GM23338 (cell line): Measurements from ENCODE around the gene SDF2L1. TPM values are rescaled to one million over a fixed set of nuclear protein-coding genes. Genes with fewer than 3 reads are reported as not detected.

Experiments used
- ATAC-seq: fragments of 200-7000 bp; cut with Tn5 transposase; 3 replicates; pipeline ENCODE4 v1.9.1; 2020
- DNase-seq: peaks from one replicate; pipeline ENCODE4 v3.0.0-alpha.2; 2015; ENCODE audit warnings: low spot score
- H2AFZ ChIP-seq: fragments of 200-600 bp; sonication (generic); 2 replicates; pipeline ENCODE4 v1.8.0; 2016; ENCODE audit warnings: antibody characterized with exemption, mild to moderate bottlenecking, moderate library complexity
- H3F3A ChIP-seq: fragments of 200-600 bp; sonication (generic); replicated peaks from 2 replicates; pipeline ENCODE4 v1.8.0; 2017; ENCODE audit warnings: antibody characterized with exemption, mixed run types, low read depth
- H3K27ac ChIP-seq: fragments of 200-600 bp; sonication (generic); 2 replicates; pipeline ENCODE4 v1.6.1; 2016; ENCODE audit warnings: low read depth
- H3K27me3 ChIP-seq: fragments of 200-600 bp; sonication (generic); 2 replicates; pipeline ENCODE4 v1.8.0; 2016; ENCODE audit warnings: mild to moderate bottlenecking, mixed run types, moderate library complexity; ENCODE audit not compliant: insufficient read depth
- H3K36me3 ChIP-seq: fragments of 200-600 bp; sonication (generic); 2 replicates; pipeline ENCODE4 v1.8.0; 2016; ENCODE audit warnings: mild to moderate bottlenecking; ENCODE audit not compliant: insufficient read depth
- H3K4me1 ChIP-seq: fragments of 200-600 bp; sonication (generic); 2 replicates; pipeline ENCODE4 v1.8.0; 2016; ENCODE audit warnings: mild to moderate bottlenecking, moderate library complexity; ENCODE audit not compliant: insufficient read depth
- H3K4me2 ChIP-seq: fragments of 200-600 bp; sonication (generic); 2 replicates; pipeline ENCODE4 v1.7.1; 2017; ENCODE audit warnings: mixed run types
- H3K4me3 ChIP-seq: fragments of 200-600 bp; sonication (generic); 2 replicates; pipeline ENCODE4 v1.6.1; 2016; ENCODE audit warnings: mixed run types
- H3K79me2 ChIP-seq: fragments of 200-600 bp; sonication (generic); replicated peaks from 2 replicates; pipeline ENCODE4 v1.8.0; 2017; ENCODE audit warnings: mild to moderate bottlenecking; ENCODE audit not compliant: insufficient read depth
- H3K9me2 ChIP-seq: fragments of 200-600 bp; sonication (generic); 2 replicates; pipeline ENCODE4 v1.8.0; 2017; ENCODE audit not compliant: insufficient read depth
- H4K20me1 ChIP-seq: fragments of 200-600 bp; sonication (generic); replicated peaks from 2 replicates; pipeline ENCODE4 v1.8.0; 2017; ENCODE audit warnings: mild to moderate bottlenecking; ENCODE audit not compliant: insufficient read depth
- H3K27ac Mint-ChIP-seq: 2 replicates; pipeline ENCODE4 v1.8.0; 2020; ENCODE audit warnings: inconsistent platforms, mild to moderate bottlenecking, moderate library complexity, mixed read lengths
- H3K27me3 Mint-ChIP-seq: 3 replicates; pipeline ENCODE4 v1.8.0; 2022; ENCODE audit warnings: low read depth, mild to moderate bottlenecking, moderate library complexity, mixed read lengths, inconsistent platforms; ENCODE audit not compliant: insufficient read depth, poor library complexity
- H3K36me3 Mint-ChIP-seq: 3 replicates; pipeline ENCODE4 v1.8.0; 2021; ENCODE audit warnings: low read depth, mild to moderate bottlenecking, inconsistent platforms, moderate library complexity, mixed read lengths
- H3K4me1 Mint-ChIP-seq: 3 replicates; pipeline ENCODE4 v1.8.0; 2020; ENCODE audit warnings: mild to moderate bottlenecking, inconsistent platforms, mixed read lengths
- H3K4me3 Mint-ChIP-seq: 3 replicates; pipeline ENCODE4 v1.8.0; 2021; ENCODE audit warnings: moderate library complexity, mild to moderate bottlenecking, inconsistent platforms, mixed read lengths
- H3K9me3 Mint-ChIP-seq: 3 replicates; pipeline ENCODE4 v1.8.0; 2020; ENCODE audit warnings: moderate library complexity, mild to moderate bottlenecking, inconsistent platforms, mixed read lengths
- STAT1 ChIP-seq: IDR thresholded peaks from one replicate; pipeline ENCODE4 v1.6.1; 2016; ENCODE audit warnings: antibody characterized with exemption; ENCODE audit not compliant: unreplicated experiment
- ZNF331 ChIP-seq: fragments of 250-450 bp; sonication (Bioruptor Pico); IDR thresholded peaks from 2 replicates; pipeline ENCODE4 v1.5.0; 2020; ENCODE audit warnings: low read depth, mild to moderate bottlenecking, moderate library complexity
- microRNA counts: library from miRNA; unstranded; fragments of <30 nt; microRNA quantifications from one replicate; lab custom pipeline; 2017
- microRNA-seq: library from miRNA; unstranded; fragments of <30 nt; microRNA quantifications from one replicate; pipeline ENCODE4, GENCODE V29; 2017
- polyA plus RNA-seq: library from polyadenylated mRNA; unstranded; fragments of >200 nt; fragmentation: Nextera tagmentation; extraction: Ambion mirVana; gene quantifications from 2 replicates; pipeline ENCODE4 v1.2.1, GENCODE V29; 2016
- small RNA-seq: library from RNA; depleted of rRNA; stranded (forward); fragments of <200 nt; gene quantifications from one replicate; pipeline ENCODE3, GENCODE V24; 2014; ENCODE audit warnings: low replicate concordance
- total RNA-seq: library from RNA; depleted of rRNA; stranded (reverse); fragments of >200 nt; shearing (Covaris generic); gene quantifications from 2 replicates; pipeline ENCODE4 v1.2.3, GENCODE V29; 2014; rRNA removed

Gene SDF2L1
- total and polyA plus RNA-seq, 2 experiments from 2014 or later: 62.3 to 72.7 TPM

DNA sequence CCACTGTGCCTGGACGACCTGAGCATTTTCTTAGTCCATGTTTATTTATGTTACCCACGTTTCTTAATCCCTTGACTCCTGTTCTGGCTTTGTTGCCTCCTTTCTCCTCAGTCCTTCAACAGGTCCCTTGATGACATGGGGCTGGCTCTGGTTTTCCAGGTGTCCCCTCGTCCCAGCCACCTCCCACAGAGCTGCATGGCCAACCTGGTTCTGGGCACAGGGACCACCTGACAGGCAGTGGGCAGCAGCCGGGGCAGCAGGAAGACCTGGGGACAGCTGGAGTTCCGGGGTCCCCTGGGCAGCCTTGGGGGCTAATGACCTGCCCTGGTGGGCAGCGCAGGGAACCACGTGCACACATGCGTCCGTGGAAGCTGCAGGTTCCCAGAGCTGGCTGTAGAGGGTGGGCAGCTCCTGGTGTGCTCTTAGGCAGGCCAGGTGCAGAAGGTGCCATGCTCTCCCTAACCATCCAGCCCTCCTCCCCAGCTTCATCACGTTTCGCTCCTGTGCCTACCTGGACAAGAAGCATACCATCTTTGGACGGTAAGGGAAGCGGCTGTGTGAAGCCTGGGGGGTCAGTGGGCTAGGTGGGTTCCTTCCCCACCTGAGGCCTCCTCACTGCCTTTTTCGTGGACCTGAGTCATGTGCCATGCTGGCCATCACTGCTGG is 51.4 kb downstream of the SDF2L1 start:
- no peak overlapping the region for H3K4me3 ChIP-seq
- no peak overlapping the region for H2AFZ ChIP-seq
- H3K27ac Mint-ChIP-seq: no peak overlapping the region
- no peak overlapping the region for H3K4me3 Mint-ChIP-seq
- ATAC-seq: no peak
- no peak for TF ChIP-seq STAT1
- TF ChIP-seq ZNF331 (CRISPR knock-in tag): no peak
- H3K4me1 Mint-ChIP-seq: no peaks in the 10 kb centered on the region; the same call in 2 of the 3 replicates
- H3K27me3 Mint-ChIP-seq: peaks cover 7% of the 10 kb centered on the region
- H3K4me2 ChIP-seq: no peak overlapping the region
- no peak overlapping the region for H3K27ac ChIP-seq
- no peaks in the 10 kb centered on the region for H3K79me2 ChIP-seq
- H3K36me3 Mint-ChIP-seq: peaks cover 22% of the 10 kb centered on the region
- no peaks in the 10 kb centered on the region; the same call in 2 of the 3 replicates for H3K9me3 Mint-ChIP-seq
- peaks cover 9% of the 10 kb centered on the region for H4K20me1 ChIP-seq
- no peaks in the 10 kb centered on the region for H3K27me3 ChIP-seq
- H3K4me1 ChIP-seq: no peaks in the 10 kb centered on the region
- H3K36me3 ChIP-seq: no peaks in the 10 kb centered on the region
- DNase-seq: no peak
- H3K9me2 ChIP-seq: no peaks in the 10 kb centered on the region
- H3F3A ChIP-seq: no peaks in the 10 kb centered on the region; the same call in 1 of the 2 replicates

MicroRNA genes within 50 kb of the gene (microRNA counts, 767-probe panel; counts per million panel counts)
- microRNA hsa-miR-130b-3p (lab: Ali Mortazavi, UCI) (6,879 counts per million, percentile 37 among the panel's probes with 10 or more counts), microRNA hsa-miR-301b (lab: Ali Mortazavi, UCI) (not detected)

Small RNA genes lying within 50 kb of the gene (microRNA-seq; reads per million reads assigned to microRNA genes)
- 973 reads per million, percentile 92 among the genes with 10 or more reads in this experiment for gene MIR130B
- 3.8 reads per million, percentile 15 among the genes with 10 or more reads in this experiment for gene MIR301B

Small RNA genes lying within 50 kb of the gene (small RNA-seq; reads per million reads assigned to genes)
- gene MIR301B: 11.2 reads per million, percentile 97 among the genes with 10 or more reads in this experiment

Other genes starting within 250 kb of the SDF2L1 start
- 28.0 and 34.0 TPM in 2 replicates for gene HIC2, start 224.9 kb upstream of the SDF2L1 start, total RNA-seq
- gene HIC2, start 224.9 kb upstream of the SDF2L1 start, polyA plus RNA-seq: 7.7 and 8.0 TPM in 2 replicates
- 1.1 and 2.8 TPM in 2 replicates for gene TMEM191C, start 174.9 kb upstream of the SDF2L1 start, total RNA-seq
- 2.5 and 6.1 TPM in 2 replicates for gene TMEM191C, start 174.9 kb upstream of the SDF2L1 start, polyA plus RNA-seq
- 1.1 and 1.6 TPM in 2 replicates for gene RIMBP3C, start 90.8 kb upstream of the SDF2L1 start, total RNA-seq
- gene RIMBP3C, start 90.8 kb upstream of the SDF2L1 start, polyA plus RNA-seq: 0.03 TPM in 1 of 2 replicates, not detected in the other
- 70.1 and 86.3 TPM in 2 replicates for gene UBE2L3, start 74.6 kb upstream of the SDF2L1 start, total RNA-seq
- 123 and 136 TPM in 2 replicates for gene UBE2L3, start 74.6 kb upstream of the SDF2L1 start, polyA plus RNA-seq
- 58.8 and 83.7 TPM in 2 replicates for gene YDJC, start 12.3 kb upstream of the SDF2L1 start, total RNA-seq
- gene YDJC, start 12.3 kb upstream of the SDF2L1 start, polyA plus RNA-seq: 53.3 and 58.4 TPM in 2 replicates
- 0.14 TPM in 1 of 2 replicates, not detected in the other for gene CCDC116, start 9.5 kb upstream of the SDF2L1 start, total RNA-seq
- 0.35 TPM in 1 of 2 replicates, not detected in the other for gene CCDC116, start 9.5 kb upstream of the SDF2L1 start, polyA plus RNA-seq
- gene PPIL2, start 23.7 kb downstream of the SDF2L1 start, total RNA-seq: 30.7 and 34.1 TPM in 2 replicates
- gene PPIL2, start 23.7 kb downstream of the SDF2L1 start, polyA plus RNA-seq: 21.6 and 23.0 TPM in 2 replicates
- 5.5 and 6.0 TPM in 2 replicates for gene YPEL1, start 93.5 kb downstream of the SDF2L1 start, total RNA-seq
- gene YPEL1, start 93.5 kb downstream of the SDF2L1 start, polyA plus RNA-seq: 4.4 and 4.9 TPM in 2 replicates
- 56.0 and 77.5 TPM in 2 replicates for gene MAPK1, start 225.3 kb downstream of the SDF2L1 start, total RNA-seq
- 16.0 and 17.4 TPM in 2 replicates for gene MAPK1, start 225.3 kb downstream of the SDF2L1 start, polyA plus RNA-seq